ENCODE data around the gene FBXW12. TPM values are rescaled to one million over a fixed set of nuclear protein-coding genes. Genes with fewer than 3 reads are reported as not detected.
A peak's percentile ranks its signal among the peaks of the same experiment; 100 is the strongest.

FBXW12 gene
- total RNA-seq, 1 experiment from 2014 or later, result not detected

DNA sequence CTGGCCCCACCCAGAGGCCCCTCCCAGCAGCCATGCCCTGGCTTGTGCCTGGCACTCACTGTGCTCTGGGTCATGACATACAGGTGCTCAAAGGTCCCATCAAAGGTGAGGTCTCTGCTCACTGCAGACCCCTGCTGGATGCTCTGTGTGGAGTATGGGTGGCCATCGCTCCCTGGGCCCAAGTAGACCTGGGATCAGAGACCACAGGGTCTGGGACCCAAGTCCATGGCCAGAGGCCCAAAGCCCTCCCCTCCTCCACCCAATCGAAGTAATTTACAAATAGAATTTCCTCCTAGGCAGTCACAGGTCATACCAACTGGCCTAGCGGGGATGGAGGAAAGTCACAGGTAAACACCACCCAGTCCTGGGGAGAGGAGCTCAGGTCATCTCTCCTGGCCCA, 50.3 kb downstream of the FBXW12 start:
- DNase-seq (ENCODE audit: low read depth), result no peak

GRCh38 chr3:48422681-48423080, 50.7 kb downstream of the FBXW12 start:
- DNase-seq (ENCODE audit: low read depth), result no peak

GRCh38 chr3:48423241-48423882, 51.3 kb downstream of the FBXW12 start:
- DNase-seq (ENCODE audit: low read depth), result no peak

- DNase-seq (ENCODE audit: low read depth), result no peak
These were observed 52.1 kb downstream of the FBXW12 start for GRCh38 chr3:48423883-48424695.

DNA sequence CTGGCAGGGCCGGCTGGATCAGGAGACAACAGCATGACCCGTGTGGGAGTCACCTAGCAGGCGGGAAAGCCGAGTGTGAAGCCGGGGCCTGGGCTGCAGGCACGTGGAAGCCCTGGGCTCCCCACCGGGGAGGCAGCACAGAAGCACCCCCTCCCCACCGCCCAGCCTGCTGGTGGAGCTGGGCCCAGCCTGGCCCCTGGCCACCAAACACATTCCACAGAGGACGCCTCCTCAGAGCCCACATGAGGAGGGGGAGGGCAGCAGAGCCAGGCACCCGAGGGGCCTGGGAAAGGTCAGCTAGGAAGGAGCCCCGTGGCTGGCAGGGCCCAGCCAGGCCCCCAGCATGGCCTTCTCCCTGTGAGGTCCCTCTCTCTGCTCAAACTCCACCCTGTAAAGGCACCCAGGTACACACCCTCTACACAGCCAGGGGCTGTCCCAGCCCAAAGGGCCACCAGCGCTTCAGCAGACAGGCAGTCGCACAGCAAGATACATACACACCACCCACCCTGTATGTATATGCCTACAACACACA, 53.3 kb downstream of the FBXW12 start:
- no peak for DNase-seq (ENCODE audit: low read depth)

DNA sequence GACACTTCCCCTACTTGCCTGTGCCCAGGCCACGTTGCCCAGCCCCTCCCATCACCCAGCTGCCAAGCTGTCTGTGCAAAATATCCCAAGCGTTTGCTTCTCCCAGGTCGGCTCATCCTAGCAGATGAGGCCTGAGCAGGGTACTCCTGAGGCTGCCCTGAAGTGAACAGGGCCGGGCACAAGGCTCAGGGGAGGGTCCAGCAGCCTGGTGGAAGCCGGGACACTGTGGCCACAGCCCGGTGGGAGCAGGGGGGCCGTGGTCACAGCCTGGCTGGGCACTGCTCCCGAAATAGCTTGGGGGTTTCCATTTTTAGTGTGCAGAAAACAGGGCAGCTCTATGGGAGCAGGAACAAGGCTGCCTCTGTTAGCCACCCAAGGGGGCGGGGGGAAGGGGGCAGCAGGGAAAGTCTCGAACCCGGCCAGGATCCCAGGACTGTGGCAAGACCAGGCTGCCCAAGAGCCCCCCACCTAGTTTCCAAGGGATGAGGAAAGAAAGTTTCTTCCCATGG, 54.4 kb downstream of the FBXW12 start:
- DNase-seq (ENCODE audit: low read depth), result no peak

- no peak for DNase-seq (ENCODE audit: low read depth)
These were observed 55.1 kb downstream of the FBXW12 start for GRCh38 chr3:48426944-48427629.

- no peak for DNase-seq (ENCODE audit: low read depth)
These were observed 55.6 kb downstream of the FBXW12 start for GRCh38 chr3:48427630-48427962.

DNA sequence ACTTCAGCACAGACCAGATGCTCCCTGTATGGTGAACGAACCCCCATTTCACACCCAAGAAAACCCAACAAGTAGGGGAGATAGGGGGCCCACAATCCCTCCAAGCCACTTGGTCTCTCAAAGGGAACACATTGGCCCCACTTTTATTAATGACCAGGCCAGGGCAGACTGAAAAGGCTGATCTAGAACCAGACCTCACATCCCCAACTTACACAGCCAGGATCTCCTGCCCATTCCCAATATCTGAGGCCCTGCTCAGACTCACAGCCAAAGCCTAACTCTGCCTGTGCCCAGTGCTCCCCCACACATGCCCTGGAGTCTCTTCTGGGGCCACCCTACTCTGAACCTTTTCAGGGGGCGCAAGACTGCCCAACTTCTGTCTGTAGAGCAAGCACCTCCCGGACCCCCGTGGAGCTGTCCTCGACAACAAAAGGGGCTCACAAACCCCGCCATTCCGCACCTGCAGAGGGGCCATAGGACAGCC, 56.1 kb downstream of the FBXW12 start:
- no peak for DNase-seq (ENCODE audit: low read depth)

DNA sequence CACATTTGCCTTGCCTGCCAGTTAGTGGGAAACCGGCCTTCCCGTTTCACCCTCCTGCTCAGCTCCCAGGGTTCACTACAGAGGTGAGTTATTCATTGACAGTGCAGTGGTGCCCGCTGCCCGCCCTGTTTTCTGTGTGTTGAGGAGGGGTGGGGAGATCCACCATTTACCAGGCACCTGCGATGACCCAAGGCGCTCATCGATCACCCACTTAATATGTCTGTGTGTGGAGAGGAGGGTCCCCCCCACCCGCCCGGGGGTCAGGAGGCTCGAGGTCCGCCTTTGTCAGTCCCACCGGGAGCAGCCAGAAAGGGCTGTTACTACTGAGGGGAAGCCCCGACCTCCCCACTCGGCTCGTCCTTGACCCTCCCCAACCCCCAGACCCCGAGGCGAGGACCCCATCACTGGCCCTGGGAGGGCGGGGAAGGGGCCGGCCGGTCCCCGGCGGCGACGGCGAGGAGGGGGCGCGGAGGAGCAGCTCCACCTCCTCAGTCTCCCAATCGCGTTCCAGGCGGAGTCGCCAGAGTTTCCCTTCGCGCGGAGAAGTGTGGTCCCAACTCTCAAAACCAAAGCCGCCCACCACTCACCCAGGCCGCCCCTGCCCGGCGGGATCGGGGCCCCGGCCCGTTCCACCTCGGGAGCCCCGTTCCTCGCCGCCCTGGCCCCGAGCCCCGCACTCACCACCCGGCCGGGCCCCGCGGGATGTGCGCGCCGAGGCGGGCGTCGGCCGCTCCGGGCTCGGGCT, 56.7 kb downstream of the FBXW12 start:
- no peak for DNase-seq (ENCODE audit: low read depth)

DNA sequence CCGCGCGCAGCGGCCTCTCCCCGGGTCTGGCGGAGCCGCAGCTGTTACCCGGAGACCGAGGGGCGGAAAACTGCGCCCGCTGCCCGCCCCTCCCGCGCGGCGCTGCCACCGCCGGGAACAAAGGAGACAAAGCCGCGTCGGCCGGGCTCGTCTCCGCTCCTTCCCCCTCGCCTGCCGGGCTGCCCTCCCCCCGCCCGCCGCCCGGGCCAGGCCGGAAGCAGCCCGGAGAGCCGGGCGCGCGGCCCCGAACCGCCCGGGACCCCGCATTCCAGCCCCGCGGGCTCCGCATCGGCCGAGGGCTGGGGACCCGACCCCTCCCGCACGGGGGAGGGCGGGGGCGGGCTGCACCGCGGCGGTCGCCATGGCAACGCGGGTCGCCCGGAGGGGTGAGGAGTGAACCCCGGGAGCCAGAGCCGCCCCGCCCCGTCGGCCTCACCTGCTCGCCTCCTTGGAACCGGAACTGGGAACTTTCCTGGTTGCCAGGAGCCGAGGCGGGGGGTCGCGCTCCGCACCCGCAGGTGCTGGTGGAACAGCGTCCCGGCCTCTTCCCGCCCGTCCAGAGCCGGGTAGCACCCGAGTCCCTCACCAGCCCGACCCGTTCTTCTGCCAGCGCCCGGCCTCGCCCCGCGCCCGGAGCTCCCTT, 57.4 kb downstream of the FBXW12 start:
- DNase-seq (ENCODE audit: low read depth), result peak; percentile 43

- peak; percentile 64 for DNase-seq (ENCODE audit: low read depth)
These were observed 58.1 kb downstream of the FBXW12 start, which contains the start of gene PLXNB1 for GRCh38 chr3:48429960-48430707. Gene PLXNB1, minus strand, starts transcription at chr3:48430086. Its CDS starts 5,475 bp downstream, at chr3:48424611.

- no peak for DNase-seq (ENCODE audit: low read depth)
These were observed 58.7 kb downstream of the FBXW12 start for GRCh38 chr3:48430708-48431101.

- DNase-seq (ENCODE audit: low read depth), result no peak
These were observed 59.4 kb downstream of the FBXW12 start for GRCh38 chr3:48431224-48432029.

DNA sequence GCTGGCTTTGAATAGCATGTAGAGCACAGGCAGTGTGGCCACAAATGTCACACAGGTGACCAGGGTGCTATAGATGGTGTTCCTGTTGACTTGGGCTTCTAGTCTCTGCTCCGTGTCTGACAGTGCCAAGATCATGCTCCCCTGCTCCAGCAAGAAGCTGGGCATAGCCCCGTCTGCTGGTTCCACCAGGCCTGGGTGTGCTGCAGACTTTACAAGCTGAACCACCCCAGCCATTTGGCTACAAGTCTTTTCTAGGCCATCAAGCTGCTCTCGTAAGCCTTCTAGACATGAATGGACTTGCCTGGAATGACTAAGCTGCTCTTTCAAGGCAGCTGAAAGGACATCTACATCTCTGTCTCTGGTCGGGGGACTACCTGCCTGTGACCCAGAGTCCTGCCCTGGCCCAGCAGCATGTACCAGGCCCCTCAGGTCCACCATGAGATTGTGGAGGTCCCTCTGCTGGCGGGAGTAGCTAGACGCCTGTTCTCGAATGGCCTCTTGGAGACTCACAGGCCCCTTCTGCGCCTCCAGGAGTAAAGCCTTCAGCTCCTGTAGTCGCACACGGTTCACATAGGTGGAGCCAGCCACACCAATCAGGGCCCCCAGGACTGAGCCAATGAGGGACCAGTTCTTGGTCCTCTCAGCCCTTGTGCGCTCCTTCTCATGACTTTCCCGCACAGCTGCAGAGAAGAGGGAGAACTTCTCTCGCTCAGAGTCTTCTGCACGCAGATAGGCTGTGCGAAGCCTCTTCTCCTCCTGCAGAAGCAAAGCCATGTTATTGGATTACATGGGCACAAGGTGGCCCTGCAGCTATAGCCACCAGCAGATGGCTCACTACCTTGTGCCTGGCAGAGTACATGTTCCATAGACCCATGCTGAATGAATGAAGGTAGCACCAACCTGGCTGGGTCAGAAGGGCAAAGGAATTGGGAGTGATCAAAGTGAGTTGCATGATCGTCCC, 60.7 kb downstream of the FBXW12 start:
- DNase-seq (ENCODE audit: low read depth), result no peak

DNA sequence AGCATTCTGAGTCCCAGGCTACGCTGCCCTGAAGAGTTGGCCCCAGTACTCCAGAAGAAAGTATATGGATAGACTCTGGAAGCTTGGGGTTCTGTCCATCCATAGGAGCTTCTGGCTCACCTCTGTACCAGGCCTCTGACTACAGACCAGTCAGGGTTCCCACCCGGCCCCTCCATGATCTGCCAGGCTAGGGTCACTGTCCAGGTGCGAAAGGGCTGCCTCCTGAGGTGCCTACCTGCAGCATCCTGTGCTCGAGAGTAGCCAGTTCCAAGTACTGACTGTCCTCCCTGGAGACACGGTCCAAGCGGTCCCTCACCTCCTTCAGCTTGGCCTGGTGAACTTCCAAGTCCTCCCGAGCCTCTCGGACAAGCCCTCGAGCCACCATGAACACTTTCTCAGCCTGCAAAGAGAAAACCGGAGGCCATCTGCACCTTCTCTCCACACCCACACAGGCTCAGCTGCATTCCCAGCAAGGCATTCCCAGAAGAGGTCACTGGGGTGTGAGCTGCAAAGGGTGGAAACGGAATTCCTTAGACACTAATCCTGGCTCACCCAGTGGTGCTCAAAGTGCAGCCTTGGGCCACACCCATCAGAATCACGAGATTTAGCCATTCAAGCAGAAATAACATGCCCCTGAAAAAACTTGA, 61.6 kb downstream of the FBXW12 start:
- no peak for DNase-seq (ENCODE audit: low read depth)

- no peak for DNase-seq (ENCODE audit: low read depth)
These were observed 62.7 kb downstream of the FBXW12 start for GRCh38 chr3:48434591-48435222.
